Measurements from ENCODE around the gene POU1F1.

The POU1F1 gene

DNA sequence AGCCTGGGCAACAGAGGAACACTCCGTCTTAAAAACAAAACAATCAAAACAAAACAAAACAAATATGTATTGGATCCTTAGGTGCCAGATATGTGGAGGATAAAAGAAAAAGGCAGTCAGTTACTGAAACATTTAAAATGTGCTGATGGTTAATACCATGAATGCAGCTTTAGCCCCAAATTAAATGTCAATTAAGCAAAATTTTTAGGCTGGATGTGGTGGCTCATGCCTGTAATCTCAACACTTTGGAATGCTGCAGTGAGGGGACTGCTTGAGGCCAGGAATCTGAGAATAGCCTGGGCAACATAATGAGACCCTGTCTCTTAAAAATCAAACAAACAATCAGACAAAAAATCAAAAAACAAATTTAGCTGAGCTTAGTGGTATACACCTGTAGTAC is 57.8 kb downstream of the POU1F1 start (continued):
- no peak for TF ChIP-seq ZNF610 (tag by site-specific recombination; IDR thresholded peaks at IDR 0.05; ENCODE audit: borderline replicate concordance)
- TF ChIP-seq YY2 (tag by site-specific recombination; IDR thresholded peaks at IDR 0.05) = no peak
- TF ChIP-seq ZNF555 (tag by site-specific recombination; conservative IDR thresholded peaks at IDR 0.05) = no peak
- no peak for TF ChIP-seq ZBTB20 (tag by site-specific recombination; IDR thresholded peaks at IDR 0.05)

All from HEK293 (cell line).